Kidney epithelial cell (primary cell): ENCODE data around the gene RHOU. TPM values are rescaled to one million over a fixed set of nuclear protein-coding genes. Genes with fewer than 3 reads are reported as not detected.

Experiments
- DNase-seq: peaks from one replicate; pipeline ENCODE4 v3.0.0-alpha.2; 2010; ENCODE audit warnings: low read depth
- H3K27me3 ChIP-seq: 2 replicates; pipeline ENCODE4 v1.6.0; 2011; ENCODE audit warnings: low read length; ENCODE audit not compliant: control insufficient read depth, insufficient read depth
- H3K36me3 ChIP-seq: 2 replicates; pipeline ENCODE4 v1.5.1; 2011; ENCODE audit warnings: low read length; ENCODE audit not compliant: control insufficient read depth, insufficient read depth
- H3K4me3 ChIP-seq: 2 replicates; pipeline ENCODE4 v1.5.1; 2011; ENCODE audit warnings: low read depth, mild to moderate bottlenecking, control low read depth, low read length
- CTCF ChIP-seq: IDR thresholded peaks from 2 replicates; pipeline ENCODE4 v1.5.1; 2011; ENCODE audit warnings: mild to moderate bottlenecking, moderate library complexity, low read length, control low read depth, inconsistent platforms; ENCODE audit not compliant: insufficient read depth, poor library complexity, severe bottlenecking
- total RNA-seq: library from RNA; depleted of rRNA; stranded (reverse); fragments of >200 nt; gene quantifications from 2 replicates; pipeline ENCODE4 v1.2.3, GENCODE V29; 2015

Gene RHOU
- total RNA-seq, 1 donor from 2014 or later: 1.0 TPM

- H3K36me3 ChIP-seq: no peaks in the 10 kb centered on the region
- H3K27me3 ChIP-seq: peaks cover 14% of the 10 kb centered on the region
- DNase-seq: no peak
- TF ChIP-seq CTCF: no peak
- H3K4me3 ChIP-seq: no peak overlapping the region
These were observed 4.5 kb downstream of the RHOU start for GRCh38 chr1:228739826-228740225.

GRCh38 chr1:228740543-228741317, 5.5 kb downstream of the RHOU start:
- Histone ChIP-seq H3K36me3 (no peaks in the 10 kb centered on the region), H3K4me3 (no peak overlapping the region), H3K27me3 (peaks cover 8% of the 10 kb centered on the region)
- DNase-seq: no peak
- TF ChIP-seq CTCF: no peak

- no peak for TF ChIP-seq CTCF
- Histone ChIP-seq H3K4me3 (no peak overlapping the region), H3K27me3 (peaks cover 2% of the 10 kb centered on the region), H3K36me3 (no peaks in the 10 kb centered on the region)
- no peak for DNase-seq
These were observed 7.1 kb downstream of the RHOU start for GRCh38 chr1:228742281-228742860.

- TF ChIP-seq CTCF: no peak
- H3K27me3 ChIP-seq: peaks cover 1% of the 10 kb centered on the region
- no peak overlapping the region for H3K4me3 ChIP-seq
- H3K36me3 ChIP-seq: no peaks in the 10 kb centered on the region
- DNase-seq: no peak
These were observed 8.1 kb downstream of the RHOU start for GRCh38 chr1:228743405-228743804.

- Histone ChIP-seq H3K27me3 (no peaks in the 10 kb centered on the region), H3K36me3 (no peaks in the 10 kb centered on the region), H3K4me3 (no peak overlapping the region)
- DNase-seq: no peak
- no peak for TF ChIP-seq CTCF
These were observed 9.1 kb downstream of the RHOU start for GRCh38 chr1:228744356-228744755.
